Medulla oblongata (tissue), 1 donor: ENCODE results near the gene ZFYVE1.
"Not testable (repeated sequence)": the region's sequence is repeated elsewhere in the genome, so short reads cannot be mapped to it uniquely, and the experiment has no call there.

Source experiments
- DNase-seq: peaks from one replicate; pipeline ENCODE4 v3.0.0-alpha.2; 2015; ENCODE audit errors: extremely low spot score

Gene ZFYVE1

GRCh38 chr14:73000073-73000472 is 26.8 kb downstream of the ZFYVE1 start:
- no peak for DNase-seq

GRCh38 chr14:72999316-72999715 is 27.6 kb downstream of the ZFYVE1 start:
- DNase-seq: no peak

GRCh38 chr14:72998252-72998903 is 28.5 kb downstream of the ZFYVE1 start:
- no peak for DNase-seq

GRCh38 chr14:72996916-72997315 is 30.0 kb downstream of the ZFYVE1 start:
- no peak for DNase-seq

GRCh38 chr14:72990171-72990570 is 36.7 kb downstream of the ZFYVE1 start:
- DNase-seq: no peak

GRCh38 chr14:72986857-72987256 is 40.0 kb downstream of the ZFYVE1 start:
- DNase-seq: no peak

GRCh38 chr14:72986214-72986613 is 40.7 kb downstream of the ZFYVE1 start:
- no peak for DNase-seq

- no peak for DNase-seq
Measured at GRCh38 chr14:72982146-72982708, 44.7 kb downstream of the ZFYVE1 start.

- no peak for DNase-seq
Measured at GRCh38 chr14:72980863-72981262, 46.0 kb downstream of the ZFYVE1 start.

- DNase-seq: no peak
Measured at GRCh38 chr14:72978856-72979255, 48.0 kb downstream of the ZFYVE1 start.

- no peak for DNase-seq
Measured at GRCh38 chr14:72975770-72976169, 51.1 kb downstream of the ZFYVE1 start.

GRCh38 chr14:72974661-72975060 is 52.2 kb downstream of the ZFYVE1 start:
- DNase-seq: no peak

- DNase-seq: no peak
Measured at GRCh38 chr14:72970824-72971434, 56.0 kb downstream of the ZFYVE1 start.

GRCh38 chr14:72970058-72970630 is 56.8 kb downstream of the ZFYVE1 start:
- DNase-seq: peak; percentile 64

- DNase-seq: no peak
Measured at GRCh38 chr14:72968316-72968715, 58.6 kb downstream of the ZFYVE1 start.

- DNase-seq: no peak
Measured at GRCh38 chr14:72966038-72966437, 60.9 kb downstream of the ZFYVE1 start.

GRCh38 chr14:72965249-72965648 is 61.7 kb downstream of the ZFYVE1 start:
- no peak for DNase-seq

GRCh38 chr14:72962829-72963312 is 64.0 kb downstream of the ZFYVE1 start:
- DNase-seq: no peak

GRCh38 chr14:72962336-72962754 is 64.6 kb downstream of the ZFYVE1 start:
- DNase-seq: not testable (repeated sequence)

GRCh38 chr14:72961579-72962335 is 65.1 kb downstream of the ZFYVE1 start:
- no peak for DNase-seq

- not testable (repeated sequence) for DNase-seq
Measured at GRCh38 chr14:72961016-72961415, 65.9 kb downstream of the ZFYVE1 start.

GRCh38 chr14:72958548-72958947 is 68.4 kb downstream of the ZFYVE1 start:
- no peak for DNase-seq
